Measurements from ENCODE around the gene RGS6.

- TF ChIP-seq CTCF (IDR thresholded peaks at IDR 0.05; ENCODE audit: insufficient read depth, low read depth, low read length) (no peak), EZH2 (IDR thresholded peaks at IDR 0.05; ENCODE audit: insufficient read depth, low read length) (no peak)
These were observed 511.0 kb downstream of the RGS6 start for GRCh38 chr14:72443256-72443655.

Data from astrocyte (in vitro differentiated cells and primary cell).